HepG2 (cell line): ENCODE data around the gene ZNF20. TPM values are rescaled to one million over a fixed set of nuclear protein-coding genes. Genes with fewer than 3 reads are reported as not detected.

Experiments
- AGO1 ChIP-seq: fragments of 200-400 bp; formaldehyde crosslinking; IDR thresholded peaks from 2 replicates; pipeline ENCODE4 v1.6.1; 2017; ENCODE audit warnings: mild to moderate bottlenecking, low read depth, low read length, moderate library complexity; ENCODE audit not compliant: poor library complexity, severe bottlenecking
- BRD4 ChIP-seq: sonication (generic); formaldehyde crosslinking; IDR thresholded peaks from 2 replicates; pipeline ENCODE4 v1.4.0; 2020; ENCODE audit warnings: missing genetic modification reagents
- CHD4 ChIP-seq: fragments of 200-600 bp; sonication (generic); IDR thresholded peaks from 2 replicates; pipeline ENCODE4 v1.7.0; 2017; ENCODE audit warnings: mild to moderate bottlenecking, low read length, borderline replicate concordance
- FIP1L1 ChIP-seq: fragments of 200-400 bp; formaldehyde crosslinking; IDR thresholded peaks from 2 replicates; pipeline ENCODE4 v1.6.1; 2018; ENCODE audit warnings: low read depth, mild to moderate bottlenecking, low read length, moderate library complexity, borderline replicate concordance; ENCODE audit not compliant: insufficient read depth
- KLF15 ChIP-seq: sonication (generic); formaldehyde crosslinking; IDR thresholded peaks from 2 replicates; pipeline ENCODE4 v1.8.1; 2023; ENCODE audit warnings: borderline replicate concordance, mild to moderate bottlenecking, inconsistent platforms, missing genetic modification reagents, mixed read lengths
- KLF9 ChIP-seq: IDR thresholded peaks from 2 replicates; pipeline ENCODE4 v1.6.1; 2016; ENCODE audit warnings: low read depth
- MTA1 ChIP-seq: sonication (generic); formaldehyde crosslinking; IDR thresholded peaks from 2 replicates; pipeline ENCODE4 v1.4.0; 2020; ENCODE audit warnings: missing genetic modification reagents, mild to moderate bottlenecking, borderline replicate concordance
- NFE2 ChIP-seq: sonication (generic); formaldehyde crosslinking; IDR thresholded peaks from 2 replicates; pipeline ENCODE4 v1.4.0; 2020; ENCODE audit warnings: missing genetic modification reagents
- PITX1 ChIP-seq: sonication (generic); formaldehyde crosslinking; IDR thresholded peaks from 2 replicates; pipeline ENCODE4 v1.5.1; 2020; ENCODE audit warnings: mild to moderate bottlenecking, missing genetic modification reagents
- RFX1 ChIP-seq: fragments of 450-650 bp; IDR thresholded peaks from 2 replicates; pipeline ENCODE4 v1.6.1; 2017
- SIX4 ChIP-seq: sonication (generic); formaldehyde crosslinking; IDR thresholded peaks from 2 replicates; pipeline ENCODE4 v1.4.0; 2020; ENCODE audit warnings: missing genetic modification reagents
- SP140L ChIP-seq: sonication (generic); formaldehyde crosslinking; IDR thresholded peaks from 2 replicates; pipeline ENCODE4 v1.4.0; 2020; ENCODE audit warnings: missing genetic modification reagents, borderline replicate concordance
- SSRP1 ChIP-seq: IDR thresholded peaks from 2 replicates; pipeline ENCODE4 v1.6.1; 2016; ENCODE audit warnings: control low read depth
- XRCC5 ChIP-seq: fragments of 200-400 bp; formaldehyde crosslinking; optimal IDR thresholded peaks from 2 replicates; pipeline ENCODE3; 2017; ENCODE audit warnings: mild to moderate bottlenecking, low read length
- ZC3H4 ChIP-seq: sonication (generic); formaldehyde crosslinking; IDR thresholded peaks from 2 replicates; pipeline ENCODE4 v1.4.0; 2020; ENCODE audit warnings: missing genetic modification reagents, borderline replicate concordance
- ZNF143 ChIP-seq: sonication (generic); formaldehyde crosslinking; IDR thresholded peaks from 2 replicates; pipeline ENCODE4 v1.4.0; 2020; ENCODE audit warnings: missing genetic modification reagents
- ZNF768 ChIP-seq: sonication (generic); formaldehyde crosslinking; IDR thresholded peaks from 2 replicates; pipeline ENCODE4 v1.4.0; 2020; ENCODE audit warnings: missing genetic modification reagents
- ZZZ3 ChIP-seq: sonication (generic); formaldehyde crosslinking; IDR thresholded peaks from 2 replicates; pipeline ENCODE4 v1.4.0; 2020; ENCODE audit warnings: missing genetic modification reagents, mild to moderate bottlenecking, borderline replicate concordance
- polyA plus RNA-seq, 8 experiments: library from polyadenylated mRNA; depleted of rRNA in 3 of 8; stranded (reverse) in 7 of 8; unstranded in 1 of 8; fragments of >200 nt; fragmentation: Illumina TruSeq in 4 of 8; extraction: Trizol in 4 of 8; gene quantifications; 2 replicates each; pipeline versions ENCODE4 v1.2.1 to v1.2.3, GENCODE V29; 2011 to 2016; ENCODE audit warnings: low read depth in 4 of 8, missing spikeins in 1 of 8, mixed read lengths in 1 of 8; ENCODE audit not compliant: insufficient read depth in 1 of 8
- total RNA-seq, 5 experiments: library from RNA; depleted of rRNA; stranded (reverse); fragments of >200 nt; fragmentation: Illumina TruSeq; extraction: Trizol; gene quantifications; 2 replicates each; pipeline ENCODE4 v1.2.3, GENCODE V29; 2016; ENCODE audit warnings: low read depth in 1 of 5
- TF ChIP-seq, protein P1 (sequence below): IDR thresholded peaks from 2 replicates; pipeline ENCODE4 v1.6.1; 2016; ENCODE audit warnings: low read depth, control low read depth
- TF ChIP-seq, protein P2 (sequence below): sonication (generic); formaldehyde crosslinking; IDR thresholded peaks from 2 replicates; pipeline ENCODE4 v1.5.1; 2020; ENCODE audit warnings: mild to moderate bottlenecking, missing genetic modification reagents
- TF ChIP-seq, protein P3 (sequence below): sonication (generic); formaldehyde crosslinking; conservative IDR thresholded peaks from 2 replicates; pipeline ENCODE4 v1.4.0; 2020; ENCODE audit warnings: missing genetic modification reagents
- TF ChIP-seq, protein P4 (sequence below): IDR thresholded peaks from 2 replicates; pipeline ENCODE4 v1.6.1; 2016; ENCODE audit warnings: low read depth, borderline replicate concordance
- TF ChIP-seq, protein P5 (sequence below): IDR thresholded peaks from 2 replicates; pipeline ENCODE4 v1.6.1; 2012; ENCODE audit warnings: low read depth, low read length, improper control_type of control experiment

ZNF20 gene
- total and polyA plus RNA-seq, 2 of the 13 experiments (the other 11 are each of a cell fraction or from before 2014, with no cell fraction given) = 1.6 to 8.0 TPM

DNA sequence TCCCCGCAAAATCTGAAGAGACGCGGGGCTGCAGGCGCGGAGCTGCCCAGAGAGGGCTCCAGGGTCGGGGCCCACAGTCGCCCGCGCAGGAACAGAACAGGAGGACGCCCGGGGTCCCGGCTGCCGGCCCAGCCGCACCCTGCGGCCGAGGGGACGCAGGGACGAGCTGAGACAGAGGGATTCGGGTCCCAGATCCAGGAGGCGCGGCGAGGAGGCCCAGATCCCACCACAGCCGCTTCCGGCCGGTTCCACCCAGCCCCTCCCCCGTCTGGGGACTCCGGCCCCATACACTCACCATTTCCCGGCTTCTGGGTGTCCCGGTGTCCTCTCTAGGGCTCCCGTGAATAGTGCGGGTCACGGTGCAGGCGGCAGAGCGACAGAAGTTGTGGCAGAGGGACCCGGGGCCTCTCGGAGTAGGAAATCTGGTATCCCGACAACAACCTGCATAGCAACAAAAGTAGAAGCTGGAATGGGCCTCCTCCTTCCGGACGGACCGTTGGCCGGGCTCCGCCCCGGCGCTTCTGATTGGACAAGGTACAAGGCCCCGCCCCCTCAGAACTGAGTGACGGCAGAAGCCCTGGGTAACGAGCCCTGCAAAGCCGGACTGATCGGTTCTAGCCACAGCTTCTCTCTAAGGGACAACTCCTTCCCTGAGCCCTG lies at the start of gene ZNF20 (continued):
- TF ChIP-seq SSRP1 (CRISPR knock-in tag) = no peak
- no peak for TF ChIP-seq ZNF143
- TF ChIP-seq, protein P1, sequence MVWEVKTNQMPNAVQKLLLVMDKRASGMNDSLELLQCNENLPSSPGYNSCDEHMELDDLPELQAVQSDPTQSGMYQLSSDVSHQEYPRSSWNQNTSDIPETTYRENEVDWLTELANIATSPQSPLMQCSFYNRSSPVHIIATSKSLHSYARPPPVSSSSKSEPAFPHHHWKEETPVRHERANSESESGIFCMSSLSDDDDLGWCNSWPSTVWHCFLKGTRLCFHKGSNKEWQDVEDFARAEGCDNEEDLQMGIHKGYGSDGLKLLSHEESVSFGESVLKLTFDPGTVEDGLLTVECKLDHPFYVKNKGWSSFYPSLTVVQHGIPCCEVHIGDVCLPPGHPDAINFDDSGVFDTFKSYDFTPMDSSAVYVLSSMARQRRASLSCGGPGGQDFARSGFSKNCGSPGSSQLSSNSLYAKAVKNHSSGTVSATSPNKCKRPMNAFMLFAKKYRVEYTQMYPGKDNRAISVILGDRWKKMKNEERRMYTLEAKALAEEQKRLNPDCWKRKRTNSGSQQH (CRISPR knock-in tag) = no peak
- TF ChIP-seq ZZZ3 (CRISPR knock-in tag) = no peak
- TF ChIP-seq SP140L = no peak
- peak; percentile 45 for TF ChIP-seq XRCC5
- TF ChIP-seq, protein P2, sequence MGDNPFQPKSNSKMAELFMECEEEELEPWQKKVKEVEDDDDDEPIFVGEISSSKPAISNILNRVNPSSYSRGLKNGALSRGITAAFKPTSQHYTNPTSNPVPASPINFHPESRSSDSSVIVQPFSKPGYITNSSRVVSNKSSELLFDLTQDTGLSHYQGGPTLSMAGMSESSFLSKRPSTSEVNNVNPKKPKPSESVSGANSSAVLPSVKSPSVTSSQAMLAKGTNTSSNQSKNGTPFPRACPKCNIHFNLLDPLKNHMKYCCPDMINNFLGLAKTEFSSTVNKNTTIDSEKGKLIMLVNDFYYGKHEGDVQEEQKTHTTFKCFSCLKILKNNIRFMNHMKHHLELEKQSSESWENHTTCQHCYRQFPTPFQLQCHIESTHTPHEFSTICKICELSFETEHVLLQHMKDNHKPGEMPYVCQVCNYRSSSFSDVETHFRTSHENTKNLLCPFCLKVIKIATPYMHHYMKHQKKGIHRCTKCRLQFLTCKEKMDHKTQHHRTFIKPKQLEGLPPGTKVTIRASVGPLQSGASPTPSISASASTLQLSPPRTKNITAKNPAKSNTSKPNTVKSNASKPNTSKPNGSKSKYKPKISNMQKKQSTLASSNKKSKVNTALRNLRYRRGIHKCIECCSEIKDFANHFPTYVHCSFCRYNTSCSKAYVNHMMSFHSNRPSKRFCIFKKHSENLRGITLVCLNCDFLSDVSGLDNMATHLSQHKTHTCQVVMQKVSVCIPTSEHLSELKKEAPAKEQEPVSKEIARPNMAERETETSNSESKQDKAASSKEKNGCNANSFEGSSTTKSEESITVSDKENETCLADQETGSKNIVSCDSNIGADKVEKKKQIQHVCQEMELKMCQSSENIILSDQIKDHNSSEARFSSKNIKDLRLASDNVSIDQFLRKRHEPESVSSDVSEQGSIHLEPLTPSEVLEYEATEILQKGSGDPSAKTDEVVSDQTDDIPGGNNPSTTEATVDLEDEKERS = no peak
- TF ChIP-seq PITX1 = 0 out of 2 replicates have a peak, but pooled peaks have one; percentile 8
- TF ChIP-seq, protein P3, sequence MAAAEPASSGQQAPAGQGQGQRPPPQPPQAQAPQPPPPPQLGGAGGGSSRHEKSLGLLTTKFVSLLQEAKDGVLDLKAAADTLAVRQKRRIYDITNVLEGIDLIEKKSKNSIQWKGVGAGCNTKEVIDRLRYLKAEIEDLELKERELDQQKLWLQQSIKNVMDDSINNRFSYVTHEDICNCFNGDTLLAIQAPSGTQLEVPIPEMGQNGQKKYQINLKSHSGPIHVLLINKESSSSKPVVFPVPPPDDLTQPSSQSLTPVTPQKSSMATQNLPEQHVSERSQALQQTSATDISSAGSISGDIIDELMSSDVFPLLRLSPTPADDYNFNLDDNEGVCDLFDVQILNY = no peak
- TF ChIP-seq, protein P4, sequence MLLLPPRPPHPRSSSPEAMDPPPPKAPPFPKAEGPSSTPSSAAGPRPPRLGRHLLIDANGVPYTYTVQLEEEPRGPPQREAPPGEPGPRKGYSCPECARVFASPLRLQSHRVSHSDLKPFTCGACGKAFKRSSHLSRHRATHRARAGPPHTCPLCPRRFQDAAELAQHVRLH (CRISPR knock-in tag) = no peak
- 0 out of 2 replicates have a peak, but pooled peaks have one; percentile 30 for TF ChIP-seq BRD4 (CRISPR knock-in tag)
- peak; percentile 15; the same call in 1 of the 2 replicates for TF ChIP-seq ZNF768
- peak; percentile 57 for TF ChIP-seq AGO1
- no peak for TF ChIP-seq SIX4 (CRISPR knock-in tag)
- no peak for TF ChIP-seq FIP1L1
- no peak for TF ChIP-seq NFE2 (CRISPR knock-in tag)
- no peak for TF ChIP-seq CHD4
- TF ChIP-seq KLF9 (CRISPR knock-in tag) = no peak
- peak; percentile 69; the same call in 1 of the 2 replicates for TF ChIP-seq RFX1
- no peak for TF ChIP-seq MTA1 (CRISPR knock-in tag)
- TF ChIP-seq, protein P5, sequence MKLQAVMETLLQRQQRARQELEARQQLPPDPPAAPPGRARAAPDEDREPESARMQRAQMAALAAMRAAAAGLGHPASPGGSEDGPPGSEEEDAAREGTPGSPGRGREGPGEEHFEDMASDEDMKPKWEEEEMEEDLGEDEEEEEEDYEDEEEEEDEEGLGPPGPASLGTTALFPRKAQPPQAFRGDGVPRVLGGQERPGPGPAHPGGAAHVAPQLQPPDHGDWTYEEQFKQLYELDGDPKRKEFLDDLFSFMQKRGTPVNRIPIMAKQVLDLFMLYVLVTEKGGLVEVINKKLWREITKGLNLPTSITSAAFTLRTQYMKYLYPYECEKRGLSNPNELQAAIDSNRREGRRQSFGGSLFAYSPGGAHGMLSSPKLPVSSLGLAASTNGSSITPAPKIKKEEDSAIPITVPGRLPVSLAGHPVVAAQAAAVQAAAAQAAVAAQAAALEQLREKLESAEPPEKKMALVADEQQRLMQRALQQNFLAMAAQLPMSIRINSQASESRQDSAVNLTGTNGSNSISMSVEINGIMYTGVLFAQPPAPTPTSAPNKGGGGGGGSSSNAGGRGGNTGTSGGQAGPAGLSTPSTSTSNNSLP = no peak
- no peak for TF ChIP-seq ZC3H4 (CRISPR knock-in tag)
- TF ChIP-seq KLF15 (CRISPR knock-in tag) = 0 out of 2 replicates have a peak, but pooled peaks have one; percentile 45
